Caco-2 (cell line): ENCODE data around the gene GCSH. TPM values are rescaled to one million over a fixed set of nuclear protein-coding genes. Genes with fewer than 3 reads are reported as not detected.

ENCODE experiments used
- BruUV-seq: library from RNA; stranded (reverse); fragments of 400-500 nt; replicated peaks from 2 replicates; lab custom pipeline; 2021; lab: Mats Ljungman, UMichigan
- CTCF ChIA-PET: fragments of 300-600 bp; sonication (Branson Sonifier 250); formaldehyde crosslinking; loops from one replicate; lab custom pipeline; 2022; ENCODE audit warnings: antibody characterized with exemption; lab: Charles Lee
- POLR2A ChIA-PET: fragments of 300-600 bp; sonication (Branson Sonifier 250); formaldehyde crosslinking; loops from one replicate; lab custom pipeline; 2022; ENCODE audit warnings: antibody characterized with exemption; lab: Charles Lee
- DNase-seq, 2 experiments: peaks; one replicate each; pipeline versions ENCODE4 v3.0.0 to v3.0.0-alpha.2; 2020 to 2022
- H3K27me3 ChIP-seq: replicated peaks from 2 replicates; pipeline ENCODE4 v1.6.0; 2011; ENCODE audit warnings: low read length; ENCODE audit not compliant: control insufficient read depth, insufficient read depth
- H3K36me3 ChIP-seq: 2 replicates; pipeline ENCODE4 v1.5.1; 2011; ENCODE audit warnings: low read length; ENCODE audit not compliant: control insufficient read depth, insufficient read depth
- H3K4me1 ChIP-seq: fragments of 250-450 bp; sonication (Bioruptor Pico); 2 replicates; pipeline ENCODE4 v1.5.1; 2020; ENCODE audit warnings: mild to moderate bottlenecking
- H3K4me3 ChIP-seq: 2 replicates; pipeline ENCODE4 v1.5.1; 2011; ENCODE audit warnings: low read depth, mild to moderate bottlenecking, control low read depth, low read length
- H3K9me3 ChIP-seq: fragments of 250-450 bp; sonication (Bioruptor Pico); 2 replicates; pipeline ENCODE4 v1.5.1; 2020; ENCODE audit warnings: mild to moderate bottlenecking, moderate library complexity
- H3K27ac Mint-ChIP-seq: one replicate; pipeline ENCODE4 v1.8.0; 2022; ENCODE audit warnings: mixed read lengths; ENCODE audit not compliant: unreplicated experiment
- H3K27me3 Mint-ChIP-seq: one replicate; pipeline ENCODE4 v1.8.0; 2022; ENCODE audit warnings: mixed read lengths; ENCODE audit not compliant: insufficient read depth, unreplicated experiment
- H3K36me3 Mint-ChIP-seq: one replicate; pipeline ENCODE4 v1.8.0; 2022; ENCODE audit warnings: mild to moderate bottlenecking, mixed read lengths; ENCODE audit not compliant: insufficient read depth, unreplicated experiment
- H3K4me1 Mint-ChIP-seq: one replicate; pipeline ENCODE4 v1.8.0; 2022; ENCODE audit warnings: low read depth, mixed read lengths; ENCODE audit not compliant: unreplicated experiment
- H3K4me3 Mint-ChIP-seq: one replicate; pipeline ENCODE4 v1.8.0; 2022; ENCODE audit warnings: mild to moderate bottlenecking, moderate library complexity, mixed read lengths; ENCODE audit not compliant: unreplicated experiment
- H3K9me3 Mint-ChIP-seq: one replicate; pipeline ENCODE4 v1.8.0; 2022; ENCODE audit warnings: mixed read lengths; ENCODE audit not compliant: unreplicated experiment
- intact Hi-C: fragments of 100-400 bp; cut with micrococcal nuclease; formaldehyde crosslinking; loops from one replicate; pipeline ENCODE4 v1.10.0; 2022; ENCODE audit not compliant: unreplicated experiment
- total RNA-seq: library from RNA; stranded (reverse); gene quantifications from 2 replicates; pipeline ENCODE4 v1.2.3, GENCODE V29; 2022
- TF ChIP-seq, protein P1 (sequence below), 2 experiments: fragments of 200-600 bp in 1 of 2; IDR thresholded peaks; 1 replicate in 1 of 2; 2 replicates in 1 of 2; pipeline versions ENCODE4 v1.5.1 to v1.8.0; 2011 to 2022; ENCODE audit warnings: antibody characterized with exemption in 1 of 2, control low read depth in 1 of 2, inconsistent platforms in 1 of 2, low read depth in 1 of 2, low read length in 1 of 2, mild to moderate bottlenecking in 1 of 2, moderate library complexity in 1 of 2; ENCODE audit not compliant: insufficient read depth in 1 of 2, severe bottlenecking in 1 of 2, unreplicated experiment in 1 of 2

Gene GCSH
- total RNA-seq, 1 experiment from 2014 or later: 115 TPM

DNA sequence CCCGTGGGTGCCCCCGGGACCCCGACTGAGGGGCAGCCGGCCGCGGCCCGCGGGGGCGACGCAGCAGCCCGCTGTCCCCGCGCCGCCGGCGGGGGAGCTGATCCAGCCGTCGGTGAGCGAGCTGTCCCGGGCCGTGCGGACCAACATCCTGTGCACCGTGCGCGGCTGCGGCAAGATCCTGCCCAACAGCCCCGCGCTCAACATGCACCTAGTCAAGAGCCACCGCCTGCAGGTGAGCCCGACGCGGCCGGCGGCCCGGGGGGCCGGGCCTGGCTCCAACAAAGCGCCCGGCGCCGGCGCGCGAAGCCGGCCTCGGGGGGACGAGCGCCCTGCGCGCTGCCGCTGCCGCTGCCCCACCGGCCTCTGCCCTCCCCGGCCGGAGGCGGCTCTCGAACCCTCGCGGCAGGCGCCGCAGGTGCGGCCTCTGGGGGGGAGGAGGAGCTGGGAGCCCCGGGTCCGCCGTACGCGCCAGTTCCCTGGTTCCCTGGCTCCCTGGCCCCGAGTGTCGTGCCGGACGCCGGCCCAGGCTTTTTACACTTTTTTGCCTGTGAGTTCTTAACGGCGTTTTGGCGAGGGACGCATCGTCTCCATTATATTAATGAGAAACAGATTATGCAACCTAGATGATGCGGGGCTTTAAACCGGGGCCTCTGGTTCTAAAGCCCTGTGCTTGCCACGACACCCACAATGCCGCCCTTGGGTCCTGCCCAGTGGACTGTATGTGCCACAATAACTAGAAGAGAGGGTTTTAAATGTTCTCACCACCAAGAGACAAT lies 60.0 kb downstream of the GCSH start:
- Histone ChIP-seq H3K36me3 (no peaks in the 10 kb centered on the region; the same call in 1 of the 2 replicates), H3K4me3 (peak overlapping the region; percentile 69), H3K4me1 (peaks cover 10% of the 10 kb centered on the region; the same call in 1 of the 2 replicates), H3K9me3 (no peaks in the 10 kb centered on the region), H3K27me3 (no peaks in the 10 kb centered on the region)
- Mint-ChIP-seq H3K4me3 (peak overlapping the region; percentile 84), H3K4me1 (no peaks in the 10 kb centered on the region), H3K36me3 (peaks cover 32% of the 10 kb centered on the region), H3K27me3 (no peaks in the 10 kb centered on the region), H3K27ac (peak overlapping the region; percentile 68), H3K9me3 (no peaks in the 10 kb centered on the region)
- ChIA-PET CTCF (interaction anchor here (0.6 to 1.7 kb wide), 41 partner anchors 8 to 1539 kb away, joined by 3 to 17 read pairs (median 4); partner anchors contain the start of genes C16orf46, CENPN, CMC2 and GAN), POLR2A (interaction anchor here (0.9 to 1.2 kb wide), 3 partner anchors 29 to 61 kb away, joined by 3 to 11 read pairs (median 10); partner anchors contain the start of genes C16orf46, CENPN and CMC2)
- TF ChIP-seq, protein P1, sequence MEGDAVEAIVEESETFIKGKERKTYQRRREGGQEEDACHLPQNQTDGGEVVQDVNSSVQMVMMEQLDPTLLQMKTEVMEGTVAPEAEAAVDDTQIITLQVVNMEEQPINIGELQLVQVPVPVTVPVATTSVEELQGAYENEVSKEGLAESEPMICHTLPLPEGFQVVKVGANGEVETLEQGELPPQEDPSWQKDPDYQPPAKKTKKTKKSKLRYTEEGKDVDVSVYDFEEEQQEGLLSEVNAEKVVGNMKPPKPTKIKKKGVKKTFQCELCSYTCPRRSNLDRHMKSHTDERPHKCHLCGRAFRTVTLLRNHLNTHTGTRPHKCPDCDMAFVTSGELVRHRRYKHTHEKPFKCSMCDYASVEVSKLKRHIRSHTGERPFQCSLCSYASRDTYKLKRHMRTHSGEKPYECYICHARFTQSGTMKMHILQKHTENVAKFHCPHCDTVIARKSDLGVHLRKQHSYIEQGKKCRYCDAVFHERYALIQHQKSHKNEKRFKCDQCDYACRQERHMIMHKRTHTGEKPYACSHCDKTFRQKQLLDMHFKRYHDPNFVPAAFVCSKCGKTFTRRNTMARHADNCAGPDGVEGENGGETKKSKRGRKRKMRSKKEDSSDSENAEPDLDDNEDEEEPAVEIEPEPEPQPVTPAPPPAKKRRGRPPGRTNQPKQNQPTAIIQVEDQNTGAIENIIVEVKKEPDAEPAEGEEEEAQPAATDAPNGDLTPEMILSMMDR (IDR thresholded peaks at IDR 0.05; ENCODE audit: insufficient read depth in 1 of 2, low read depth in 1 of 2, low read length in 1 of 2, severe bottlenecking in 1 of 2, unreplicated experiment in 1 of 2): no peak
- no TSS peak for BruUV-seq
- intact Hi-C loops: loop anchor here (1.0 to 10.0 kb wide), 4 partner anchors 41 to 702 kb away; partner anchors contain the start of genes C16orf46 and GCSH
- DNase-seq: peak; percentile 48 to 70

DNA sequence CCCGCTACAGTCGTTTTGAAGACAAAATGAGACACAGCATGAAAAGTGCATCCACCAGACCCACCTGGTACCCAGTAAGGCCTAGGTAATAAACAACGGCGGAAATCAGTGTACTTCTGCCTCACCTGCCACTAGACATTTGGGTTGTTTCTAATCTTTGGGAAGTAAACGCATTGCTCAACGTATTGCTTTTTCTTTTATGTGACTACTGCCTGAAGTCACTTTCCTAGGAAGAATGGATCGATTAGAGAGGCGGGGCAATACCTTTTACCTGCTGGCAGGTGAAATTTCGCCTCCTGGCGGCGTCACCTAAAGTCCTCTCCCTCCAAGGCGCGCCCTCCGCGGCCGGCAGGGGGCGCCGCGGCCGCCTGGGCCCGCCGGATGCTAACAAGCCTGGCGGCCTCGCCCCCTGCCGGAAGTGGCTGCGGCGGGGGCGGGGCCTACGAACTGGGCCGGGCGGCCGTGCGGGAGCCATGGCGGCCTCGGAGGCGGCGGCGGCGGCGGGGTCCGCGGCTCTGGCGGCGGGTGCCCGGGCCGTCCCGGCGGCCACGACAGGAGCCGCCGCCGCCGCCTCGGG lies 60.7 kb downstream of the GCSH start, which contains the start of gene ATMIN:
ATMIN (plus strand) TSS at position 445 of the 577 bp plus-strand sequence; CDS start at position 474, 29 bp downstream.
- H3K27me3 ChIP-seq: no peaks in the 10 kb centered on the region
- no TSS peak for BruUV-seq
- H3K9me3 Mint-ChIP-seq: no peaks in the 10 kb centered on the region
- H3K27me3 Mint-ChIP-seq: no peaks in the 10 kb centered on the region
- no peaks in the 10 kb centered on the region; the same call in 1 of the 2 replicates for H3K36me3 ChIP-seq
- H3K4me3 Mint-ChIP-seq: peak within 1 kb of the TSS; percentile 84
- TF ChIP-seq, protein P1 (IDR thresholded peaks at IDR 0.05; ENCODE audit: insufficient read depth in 1 of 2, low read depth in 1 of 2, low read length in 1 of 2, severe bottlenecking in 1 of 2, unreplicated experiment in 1 of 2): peak; percentile 96 to 99
- peaks cover 10% of the 10 kb centered on the region; the same call in 1 of the 2 replicates for H3K4me1 ChIP-seq
- peaks cover 34% of the 10 kb centered on the region for H3K36me3 Mint-ChIP-seq
- H3K4me3 ChIP-seq: peak within 1 kb of the TSS; percentile 69
- no peaks in the 10 kb centered on the region for H3K9me3 ChIP-seq
- peak; percentile 85 to 95 for DNase-seq
- H3K4me1 Mint-ChIP-seq: no peaks in the 10 kb centered on the region
- intact Hi-C loops: loop anchor here (1.0 to 10.0 kb wide), 4 partner anchors 42 to 703 kb away; partner anchors contain the start of genes C16orf46 and GCSH
- ChIA-PET POLR2A (interaction anchor here (0.6 to 1.2 kb wide), 3 partner anchors 28 to 44 kb away, joined by 5 to 11 read pairs (median 10); partner anchors contain the start of genes C16orf46, CENPN and CMC2), CTCF (interaction anchor here (0.6 to 1.7 kb wide), 39 partner anchors 9 to 1539 kb away, joined by 3 to 17 read pairs (median 4); partner anchors contain the start of genes C16orf46, CENPN, CMC2 and GAN)
- H3K27ac Mint-ChIP-seq: peak within 1 kb of the TSS; percentile 68

Other genes starting within 250 kb of the GCSH start
- 94.1 and 101 TPM in 2 replicates for gene CMC2, start 89.5 kb downstream of the GCSH start, total RNA-seq
- gene CENPN, start 89.2 kb downstream of the GCSH start, total RNA-seq: 100 and 105 TPM in 2 replicates
- 53.0 and 54.5 TPM in 2 replicates for gene ATMIN, start 60.6 kb downstream of the GCSH start, total RNA-seq
- gene C16orf46, start 19.2 kb downstream of the GCSH start, total RNA-seq: 0.70 and 0.95 TPM in 2 replicates
- 0.91 and 1.0 TPM in 2 replicates for gene BCO1, start 142.3 kb upstream of the GCSH start, total RNA-seq
- 27.5 and 29.3 TPM in 2 replicates for gene GAN, start 218.6 kb upstream of the GCSH start, total RNA-seq